K562 (cell line): ENCODE measurements around the gene MLLT6. TPM values are rescaled to one million over a fixed set of nuclear protein-coding genes. Genes with fewer than 3 reads are reported as not detected.

ENCODE experiments used
- TEAD4 ChIP-seq, 2 experiments: sonication (generic) in 1 of 2; formaldehyde crosslinking in 1 of 2; IDR thresholded peaks; 2 replicates each; pipeline versions ENCODE4 v1.6.1 to v1.8.0; 2012 to 2022; ENCODE audit warnings: borderline replicate concordance in 1 of 2, inconsistent platforms in 1 of 2, low read length in 1 of 2, mild to moderate bottlenecking in 1 of 2, missing genetic modification reagents in 1 of 2
- XRCC5 ChIP-seq: fragments of 200-400 bp; formaldehyde crosslinking; IDR thresholded peaks from 2 replicates; pipeline ENCODE4 v1.6.1; 2017; ENCODE audit warnings: low read depth, mild to moderate bottlenecking, low read length
- polyA plus RNA-seq, 8 experiments: library from polyadenylated mRNA; depleted of rRNA in 4 of 8; stranded (reverse) in 5 of 8; unstranded in 3 of 8; fragments of >200 nt; fragmentation: Nextera tagmentation in 2 of 8; fragmentation: Illumina TruSeq in 1 of 8; extraction: Ambion mirVana in 2 of 8; extraction: Trizol in 1 of 8; gene quantifications; 2 replicates each; pipeline versions ENCODE4 v1.2.1 to v1.2.3, GENCODE V29; 2011 to 2014; ENCODE audit warnings: inconsistent platforms in 1 of 8, missing spikeins in 1 of 8
- total RNA-seq, 7 experiments: library from RNA; depleted of rRNA in 6 of 7; stranded (reverse); fragments of >200 nt in 6 of 7; fragmentation: Illumina TruSeq in 2 of 7; extraction: Trizol in 2 of 7; gene quantifications; 2 replicates each; pipeline versions ENCODE4 v1.2.1 to v1.2.3, GENCODE V29; 2011 to 2021; ENCODE audit warnings: low replicate concordance in 1 of 7
- TF ChIP-seq, protein P1 (sequence below): fragments of 450-650 bp; IDR thresholded peaks from 2 replicates; pipeline ENCODE4 v1.6.1; 2016; ENCODE audit warnings: mild to moderate bottlenecking, moderate library complexity

MLLT6 gene
- total and polyA plus RNA-seq, 9 of the 15 experiments (the other 6 are each of a cell fraction or from before 2014, with no cell fraction given): 3.1 to 71.7 (median 30.0) TPM

DNA sequence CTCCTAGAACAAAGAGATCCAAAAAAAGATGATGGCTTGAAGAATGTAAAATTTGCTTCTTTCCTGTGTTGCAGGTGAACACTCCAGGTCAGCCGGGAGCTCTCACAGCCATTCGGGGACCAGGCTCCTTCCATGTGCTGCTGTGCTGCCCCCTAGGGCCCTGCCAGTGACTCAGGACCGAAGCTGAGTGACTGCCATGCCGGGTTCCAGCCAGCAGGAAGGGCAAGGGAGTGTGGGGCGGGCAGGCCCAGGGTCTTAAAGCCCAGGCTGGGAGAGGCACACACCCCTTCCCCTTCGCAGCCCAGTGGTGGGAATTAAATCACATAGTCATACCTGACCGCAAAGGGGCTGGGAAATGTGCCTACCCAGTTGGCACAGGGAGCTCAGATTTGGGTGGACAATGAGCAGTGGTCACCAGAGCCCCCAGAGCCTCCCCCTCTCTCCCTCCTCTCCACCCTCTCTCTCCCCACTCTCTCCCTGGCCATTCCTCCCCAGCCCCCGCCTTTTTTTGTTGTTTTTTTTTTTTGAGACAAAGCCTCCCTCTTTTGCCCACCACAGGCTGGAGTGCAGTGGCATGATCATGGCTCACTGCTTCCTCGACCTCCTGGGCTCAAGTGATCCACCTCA is 41.8 kb upstream of the MLLT6 start (continued):
- TF ChIP-seq, protein P1, sequence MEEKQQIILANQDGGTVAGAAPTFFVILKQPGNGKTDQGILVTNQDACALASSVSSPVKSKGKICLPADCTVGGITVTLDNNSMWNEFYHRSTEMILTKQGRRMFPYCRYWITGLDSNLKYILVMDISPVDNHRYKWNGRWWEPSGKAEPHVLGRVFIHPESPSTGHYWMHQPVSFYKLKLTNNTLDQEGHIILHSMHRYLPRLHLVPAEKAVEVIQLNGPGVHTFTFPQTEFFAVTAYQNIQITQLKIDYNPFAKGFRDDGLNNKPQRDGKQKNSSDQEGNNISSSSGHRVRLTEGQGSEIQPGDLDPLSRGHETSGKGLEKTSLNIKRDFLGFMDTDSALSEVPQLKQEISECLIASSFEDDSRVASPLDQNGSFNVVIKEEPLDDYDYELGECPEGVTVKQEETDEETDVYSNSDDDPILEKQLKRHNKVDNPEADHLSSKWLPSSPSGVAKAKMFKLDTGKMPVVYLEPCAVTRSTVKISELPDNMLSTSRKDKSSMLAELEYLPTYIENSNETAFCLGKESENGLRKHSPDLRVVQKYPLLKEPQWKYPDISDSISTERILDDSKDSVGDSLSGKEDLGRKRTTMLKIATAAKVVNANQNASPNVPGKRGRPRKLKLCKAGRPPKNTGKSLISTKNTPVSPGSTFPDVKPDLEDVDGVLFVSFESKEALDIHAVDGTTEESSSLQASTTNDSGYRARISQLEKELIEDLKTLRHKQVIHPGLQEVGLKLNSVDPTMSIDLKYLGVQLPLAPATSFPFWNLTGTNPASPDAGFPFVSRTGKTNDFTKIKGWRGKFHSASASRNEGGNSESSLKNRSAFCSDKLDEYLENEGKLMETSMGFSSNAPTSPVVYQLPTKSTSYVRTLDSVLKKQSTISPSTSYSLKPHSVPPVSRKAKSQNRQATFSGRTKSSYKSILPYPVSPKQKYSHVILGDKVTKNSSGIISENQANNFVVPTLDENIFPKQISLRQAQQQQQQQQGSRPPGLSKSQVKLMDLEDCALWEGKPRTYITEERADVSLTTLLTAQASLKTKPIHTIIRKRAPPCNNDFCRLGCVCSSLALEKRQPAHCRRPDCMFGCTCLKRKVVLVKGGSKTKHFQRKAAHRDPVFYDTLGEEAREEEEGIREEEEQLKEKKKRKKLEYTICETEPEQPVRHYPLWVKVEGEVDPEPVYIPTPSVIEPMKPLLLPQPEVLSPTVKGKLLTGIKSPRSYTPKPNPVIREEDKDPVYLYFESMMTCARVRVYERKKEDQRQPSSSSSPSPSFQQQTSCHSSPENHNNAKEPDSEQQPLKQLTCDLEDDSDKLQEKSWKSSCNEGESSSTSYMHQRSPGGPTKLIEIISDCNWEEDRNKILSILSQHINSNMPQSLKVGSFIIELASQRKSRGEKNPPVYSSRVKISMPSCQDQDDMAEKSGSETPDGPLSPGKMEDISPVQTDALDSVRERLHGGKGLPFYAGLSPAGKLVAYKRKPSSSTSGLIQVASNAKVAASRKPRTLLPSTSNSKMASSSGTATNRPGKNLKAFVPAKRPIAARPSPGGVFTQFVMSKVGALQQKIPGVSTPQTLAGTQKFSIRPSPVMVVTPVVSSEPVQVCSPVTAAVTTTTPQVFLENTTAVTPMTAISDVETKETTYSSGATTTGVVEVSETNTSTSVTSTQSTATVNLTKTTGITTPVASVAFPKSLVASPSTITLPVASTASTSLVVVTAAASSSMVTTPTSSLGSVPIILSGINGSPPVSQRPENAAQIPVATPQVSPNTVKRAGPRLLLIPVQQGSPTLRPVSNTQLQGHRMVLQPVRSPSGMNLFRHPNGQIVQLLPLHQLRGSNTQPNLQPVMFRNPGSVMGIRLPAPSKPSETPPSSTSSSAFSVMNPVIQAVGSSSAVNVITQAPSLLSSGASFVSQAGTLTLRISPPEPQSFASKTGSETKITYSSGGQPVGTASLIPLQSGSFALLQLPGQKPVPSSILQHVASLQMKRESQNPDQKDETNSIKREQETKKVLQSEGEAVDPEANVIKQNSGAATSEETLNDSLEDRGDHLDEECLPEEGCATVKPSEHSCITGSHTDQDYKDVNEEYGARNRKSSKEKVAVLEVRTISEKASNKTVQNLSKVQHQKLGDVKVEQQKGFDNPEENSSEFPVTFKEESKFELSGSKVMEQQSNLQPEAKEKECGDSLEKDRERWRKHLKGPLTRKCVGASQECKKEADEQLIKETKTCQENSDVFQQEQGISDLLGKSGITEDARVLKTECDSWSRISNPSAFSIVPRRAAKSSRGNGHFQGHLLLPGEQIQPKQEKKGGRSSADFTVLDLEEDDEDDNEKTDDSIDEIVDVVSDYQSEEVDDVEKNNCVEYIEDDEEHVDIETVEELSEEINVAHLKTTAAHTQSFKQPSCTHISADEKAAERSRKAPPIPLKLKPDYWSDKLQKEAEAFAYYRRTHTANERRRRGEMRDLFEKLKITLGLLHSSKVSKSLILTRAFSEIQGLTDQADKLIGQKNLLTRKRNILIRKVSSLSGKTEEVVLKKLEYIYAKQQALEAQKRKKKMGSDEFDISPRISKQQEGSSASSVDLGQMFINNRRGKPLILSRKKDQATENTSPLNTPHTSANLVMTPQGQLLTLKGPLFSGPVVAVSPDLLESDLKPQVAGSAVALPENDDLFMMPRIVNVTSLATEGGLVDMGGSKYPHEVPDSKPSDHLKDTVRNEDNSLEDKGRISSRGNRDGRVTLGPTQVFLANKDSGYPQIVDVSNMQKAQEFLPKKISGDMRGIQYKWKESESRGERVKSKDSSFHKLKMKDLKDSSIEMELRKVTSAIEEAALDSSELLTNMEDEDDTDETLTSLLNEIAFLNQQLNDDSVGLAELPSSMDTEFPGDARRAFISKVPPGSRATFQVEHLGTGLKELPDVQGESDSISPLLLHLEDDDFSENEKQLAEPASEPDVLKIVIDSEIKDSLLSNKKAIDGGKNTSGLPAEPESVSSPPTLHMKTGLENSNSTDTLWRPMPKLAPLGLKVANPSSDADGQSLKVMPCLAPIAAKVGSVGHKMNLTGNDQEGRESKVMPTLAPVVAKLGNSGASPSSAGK: peak; percentile 54
- TF ChIP-seq TEAD4 (IDR thresholded peaks at IDR 0.05; ENCODE audit: low read length) (peak; percentile 31; the same call in 1 of the 2 replicates), TEAD4 (CRISPR knock-in tag; IDR thresholded peaks at IDR 0.05; ENCODE audit: borderline replicate concordance) (no peak), XRCC5 (peak; percentile 84; the same call in 1 of the 2 replicates)
